HG03103 (cell line): ENCODE results near the gene NKX6-2.
"Not testable (repeated sequence)": the region's sequence is repeated elsewhere in the genome, so short reads cannot be mapped to it uniquely, and the experiment has no call there.

Experiments
- ATAC-seq: cut with Tn5 transposase; IDR thresholded peaks from one replicate; pipeline ENCODE4 v1.9.1; 2021; ENCODE audit warnings: low read depth; ENCODE audit not compliant: unreplicated experiment

The NKX6-2 gene

GRCh38 chr10:132785723-132786475, at the start of gene NKX6-2:
Gene NKX6-2 (minus strand): TSS chr10:132786147. CDS start chr10:132785948, 199 bp downstream.
- no peak for ATAC-seq

- no peak for ATAC-seq
These were observed 49.2 kb upstream of the NKX6-2 start for GRCh38 chr10:132834891-132835847.

GRCh38 chr10:132834311-132834761, 48.4 kb upstream of the NKX6-2 start:
- ATAC-seq = no peak

- ATAC-seq = no peak
These were observed 47.6 kb upstream of the NKX6-2 start for GRCh38 chr10:132833421-132834111.

GRCh38 chr10:132832186-132832969, 46.4 kb upstream of the NKX6-2 start:
- ATAC-seq = no peak

- no peak for ATAC-seq
These were observed 43.5 kb upstream of the NKX6-2 start for GRCh38 chr10:132829403-132829802.

GRCh38 chr10:132828681-132829080, 42.7 kb upstream of the NKX6-2 start:
- no peak for ATAC-seq

GRCh38 chr10:132827861-132828539, 42.1 kb upstream of the NKX6-2 start:
- no peak for ATAC-seq

GRCh38 chr10:132827423-132827789, 41.5 kb upstream of the NKX6-2 start:
- no peak for ATAC-seq

- no peak for ATAC-seq
These were observed 40.8 kb upstream of the NKX6-2 start for GRCh38 chr10:132826524-132827422.

- not testable (repeated sequence) for ATAC-seq
These were observed 40.0 kb upstream of the NKX6-2 start for GRCh38 chr10:132825783-132826523.

GRCh38 chr10:132820056-132820455, 34.1 kb upstream of the NKX6-2 start:
- no peak for ATAC-seq

- ATAC-seq = no peak
These were observed 31.8 kb upstream of the NKX6-2 start for GRCh38 chr10:132817701-132818211.

- ATAC-seq = no peak
These were observed 30.8 kb upstream of the NKX6-2 start for GRCh38 chr10:132816718-132817117.

GRCh38 chr10:132815168-132815857, 29.4 kb upstream of the NKX6-2 start:
- ATAC-seq = no peak

GRCh38 chr10:132814469-132814856, 28.5 kb upstream of the NKX6-2 start:
- ATAC-seq = no peak
